Measurements from ENCODE around the gene CLRN1.

DNA sequence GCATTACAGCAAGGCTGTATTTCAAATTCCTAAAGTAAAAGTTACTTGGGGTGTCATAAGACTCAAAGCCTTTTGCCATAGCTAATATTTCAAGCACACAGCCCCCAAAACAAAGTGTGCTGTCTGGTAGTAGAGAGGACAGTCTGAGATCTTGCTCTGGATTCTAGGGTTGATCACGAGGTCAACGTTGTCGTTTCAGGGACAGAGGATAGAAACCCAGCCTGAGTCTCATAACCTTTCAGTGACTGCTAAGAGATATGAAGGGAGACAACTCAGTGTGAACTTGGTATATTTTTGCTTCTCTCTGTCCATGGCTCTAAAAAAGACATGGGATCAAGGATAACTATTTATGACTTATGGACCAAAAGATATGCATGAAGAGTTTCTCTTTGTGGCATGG is 41.7 kb downstream of the CLRN1 start:
- TF ChIP-seq, protein P1, sequence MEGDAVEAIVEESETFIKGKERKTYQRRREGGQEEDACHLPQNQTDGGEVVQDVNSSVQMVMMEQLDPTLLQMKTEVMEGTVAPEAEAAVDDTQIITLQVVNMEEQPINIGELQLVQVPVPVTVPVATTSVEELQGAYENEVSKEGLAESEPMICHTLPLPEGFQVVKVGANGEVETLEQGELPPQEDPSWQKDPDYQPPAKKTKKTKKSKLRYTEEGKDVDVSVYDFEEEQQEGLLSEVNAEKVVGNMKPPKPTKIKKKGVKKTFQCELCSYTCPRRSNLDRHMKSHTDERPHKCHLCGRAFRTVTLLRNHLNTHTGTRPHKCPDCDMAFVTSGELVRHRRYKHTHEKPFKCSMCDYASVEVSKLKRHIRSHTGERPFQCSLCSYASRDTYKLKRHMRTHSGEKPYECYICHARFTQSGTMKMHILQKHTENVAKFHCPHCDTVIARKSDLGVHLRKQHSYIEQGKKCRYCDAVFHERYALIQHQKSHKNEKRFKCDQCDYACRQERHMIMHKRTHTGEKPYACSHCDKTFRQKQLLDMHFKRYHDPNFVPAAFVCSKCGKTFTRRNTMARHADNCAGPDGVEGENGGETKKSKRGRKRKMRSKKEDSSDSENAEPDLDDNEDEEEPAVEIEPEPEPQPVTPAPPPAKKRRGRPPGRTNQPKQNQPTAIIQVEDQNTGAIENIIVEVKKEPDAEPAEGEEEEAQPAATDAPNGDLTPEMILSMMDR (conservative IDR thresholded peaks at IDR 0.05; ENCODE audit: low read length), result no peak
- no peak for TF ChIP-seq EZH2phosphoT487 (IDR thresholded peaks at IDR 0.05; ENCODE audit: borderline replicate concordance, low read depth, low read length)
